Cerebellar nuclear complex (tissue), 1 donor: Measurements from ENCODE around the gene NCOA4.
"Not testable (repeated sequence)": the region's sequence is repeated elsewhere in the genome, so short reads cannot be mapped to it uniquely, and the experiment has no call there.

ENCODE experiments used
- DNase-seq, 2 experiments: peaks; one replicate each; lab custom pipeline; 2025; lab: John Stamatoyannopoulos, UW

The NCOA4 gene

GRCh38 chr10:46019569-46020343 lies 10.7 kb downstream of the NCOA4 start:
- no peak for DNase-seq

DNA sequence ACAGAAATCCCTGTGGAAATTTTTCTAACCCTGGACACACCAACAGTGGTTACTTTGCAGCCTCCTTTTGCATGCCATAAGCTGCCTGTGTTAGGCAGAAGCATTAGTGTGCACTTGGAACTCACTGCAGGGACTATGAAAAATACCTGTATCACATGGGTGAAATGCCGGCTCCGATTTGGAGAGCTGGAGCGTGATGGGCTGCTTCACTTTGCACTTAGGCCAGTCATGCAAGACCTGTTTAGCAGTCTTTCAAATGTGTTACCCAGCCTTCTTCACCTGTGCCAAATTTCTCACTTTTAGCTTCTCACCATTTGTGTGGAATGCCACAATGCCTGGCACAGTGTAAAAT lies 11.3 kb downstream of the NCOA4 start:
- no peak for DNase-seq

GRCh38 chr10:46018453-46019176 lies 11.8 kb downstream of the NCOA4 start:
- DNase-seq: no peak

- DNase-seq: no peak
These were observed 12.7 kb downstream of the NCOA4 start for GRCh38 chr10:46017733-46018132.

GRCh38 chr10:46016811-46017210 lies 13.6 kb downstream of the NCOA4 start:
- no peak for DNase-seq

GRCh38 chr10:46016190-46016589 lies 14.2 kb downstream of the NCOA4 start:
- no peak for DNase-seq

- no peak for DNase-seq
These were observed 15.6 kb downstream of the NCOA4 start for GRCh38 chr10:46014683-46015405.

DNA sequence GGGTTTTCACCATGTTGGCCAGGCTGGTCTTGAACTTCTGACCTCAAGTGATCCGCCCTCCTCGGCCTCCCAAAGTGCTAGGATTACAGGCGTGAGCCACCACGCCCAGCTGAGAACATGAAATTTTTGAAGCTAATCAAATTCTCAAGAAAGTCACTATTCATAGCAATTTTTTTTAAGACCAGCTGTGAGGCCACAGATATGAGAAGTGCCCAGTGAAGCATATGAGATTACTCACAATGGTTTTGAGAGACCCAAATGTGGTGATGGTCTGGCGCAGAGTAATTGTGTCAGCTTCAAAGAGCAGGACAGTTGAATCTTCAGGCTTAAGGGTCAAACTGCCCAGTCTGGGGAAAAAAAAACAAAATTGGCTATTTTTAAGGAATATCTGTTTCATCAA lies 16.2 kb downstream of the NCOA4 start:
- no peak for DNase-seq

DNA sequence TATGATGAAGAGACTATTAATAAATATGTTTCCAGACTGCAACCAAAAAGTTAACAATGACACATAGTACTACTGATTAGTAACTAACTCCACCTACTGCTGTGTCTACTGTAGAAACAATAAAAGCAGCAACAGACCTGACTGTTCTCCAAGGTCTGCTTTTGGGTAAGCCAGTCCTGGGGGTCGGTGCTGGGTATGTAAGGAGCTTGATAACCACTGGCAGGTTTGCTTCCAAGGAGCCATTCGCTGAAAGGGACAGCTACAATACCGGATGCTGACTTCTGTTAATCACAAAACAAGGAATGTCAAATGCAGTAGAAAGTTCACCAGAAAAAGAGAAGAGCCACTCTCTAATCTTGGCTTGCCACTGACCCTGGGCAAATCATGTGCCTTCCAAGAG lies 17.7 kb downstream of the NCOA4 start:
- DNase-seq: no peak

GRCh38 chr10:46006219-46006618 lies 24.2 kb downstream of the NCOA4 start:
- DNase-seq: no peak

DNA sequence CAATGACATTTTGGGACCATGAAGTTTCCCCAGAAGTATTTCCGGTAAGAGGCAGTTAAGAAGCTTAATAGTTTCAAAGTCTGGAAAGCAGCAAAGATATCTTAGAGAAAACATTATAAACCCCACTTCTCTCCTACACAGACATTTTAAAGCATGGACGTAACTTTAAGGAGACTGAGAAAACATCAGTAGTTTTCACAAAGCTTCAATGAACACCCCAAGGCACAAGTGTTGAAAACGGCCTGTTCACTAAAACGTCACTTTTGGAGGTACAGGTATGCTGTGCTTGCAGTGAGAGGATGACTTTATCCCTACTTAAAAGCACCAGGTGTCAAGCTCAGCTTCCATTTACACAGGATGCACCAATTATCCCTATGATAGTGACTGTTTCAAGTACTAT lies 25.0 kb downstream of the NCOA4 start:
- DNase-seq: no peak

DNA sequence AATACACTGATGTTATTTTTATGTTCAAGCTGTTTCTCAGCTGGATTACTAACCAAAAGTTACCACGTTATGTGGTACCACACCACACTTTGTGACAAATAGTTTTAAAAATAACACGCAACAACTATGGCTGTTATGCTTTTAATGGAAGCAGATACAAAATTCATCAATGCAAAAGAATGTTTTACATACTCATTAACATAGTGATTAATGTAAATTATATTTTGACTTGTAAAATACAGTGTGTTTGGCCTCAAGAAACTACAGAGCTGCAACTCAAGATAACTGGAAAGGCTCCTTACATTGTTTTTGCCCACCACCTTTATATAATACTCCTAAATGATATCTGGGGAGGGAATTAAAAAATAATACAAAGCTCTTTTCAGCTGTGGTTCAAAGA lies 25.5 kb downstream of the NCOA4 start:
- no peak for DNase-seq

DNA sequence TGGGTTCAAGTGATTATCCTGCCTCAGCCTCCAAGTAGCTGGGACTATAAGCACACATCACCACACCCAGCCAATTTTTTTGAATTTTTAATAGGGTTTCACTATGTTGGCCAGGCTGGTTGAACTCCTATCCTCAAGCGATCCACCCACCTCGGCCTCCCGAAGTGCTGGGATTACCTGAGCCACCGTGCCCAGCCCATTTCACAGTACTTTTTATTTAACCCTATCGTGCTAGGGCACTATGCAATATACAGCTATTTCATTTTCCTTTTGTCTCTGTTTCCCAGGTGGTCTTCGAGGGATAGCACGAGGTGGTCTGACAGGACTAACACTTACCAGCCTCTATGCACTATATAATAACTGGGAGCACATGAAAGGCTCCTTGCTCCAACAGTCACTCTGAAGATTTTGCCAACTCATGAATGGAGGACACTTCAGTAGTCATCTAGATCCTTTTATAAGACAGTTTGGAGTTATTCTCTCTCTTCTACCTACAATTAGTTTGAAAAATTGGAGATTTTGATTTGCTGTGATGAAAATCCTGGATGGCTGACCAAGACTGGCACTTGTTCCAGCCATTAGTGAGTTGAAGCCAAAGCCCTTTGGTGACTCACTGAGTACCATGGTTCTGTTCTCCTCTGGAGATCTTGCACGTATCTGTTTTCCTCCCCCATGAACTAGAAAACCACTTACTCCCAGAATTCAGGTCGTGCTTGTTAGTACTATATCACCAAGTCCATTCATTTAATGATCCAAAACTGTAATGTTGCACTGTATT lies 27.3 kb downstream of the NCOA4 start:
- no peak for DNase-seq

- DNase-seq: not testable (repeated sequence)
These were observed 28.2 kb downstream of the NCOA4 start for GRCh38 chr10:46002189-46002687.

GRCh38 chr10:46001187-46001756 lies 29.2 kb downstream of the NCOA4 start:
- DNase-seq: no peak

DNA sequence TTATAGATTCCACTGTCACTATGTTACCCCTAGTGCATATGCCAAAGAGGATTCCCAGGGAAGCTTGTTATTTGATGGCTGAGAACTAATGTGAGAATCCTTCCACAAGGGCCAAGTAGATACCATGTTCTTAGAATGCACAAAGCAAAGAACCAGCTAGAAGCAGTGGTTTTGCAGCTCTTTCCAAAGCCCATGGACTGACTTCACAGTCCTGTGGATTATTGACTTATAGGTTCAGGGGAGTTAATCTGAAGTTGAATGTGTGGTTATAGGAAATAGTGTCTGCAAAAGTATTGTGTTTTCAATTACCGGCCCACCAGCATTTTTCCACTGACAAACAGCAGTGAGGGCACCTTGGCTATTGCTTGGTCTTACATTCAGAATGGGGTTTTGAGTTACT lies 29.9 kb downstream of the NCOA4 start:
- no peak for DNase-seq

GRCh38 chr10:45999955-46000354 lies 30.5 kb downstream of the NCOA4 start:
- DNase-seq: not testable (repeated sequence)

- no peak for DNase-seq
These were observed 32.2 kb downstream of the NCOA4 start for GRCh38 chr10:45997994-45998763.

- no peak for DNase-seq
These were observed 32.9 kb downstream of the NCOA4 start for GRCh38 chr10:45997557-45997956.

DNA sequence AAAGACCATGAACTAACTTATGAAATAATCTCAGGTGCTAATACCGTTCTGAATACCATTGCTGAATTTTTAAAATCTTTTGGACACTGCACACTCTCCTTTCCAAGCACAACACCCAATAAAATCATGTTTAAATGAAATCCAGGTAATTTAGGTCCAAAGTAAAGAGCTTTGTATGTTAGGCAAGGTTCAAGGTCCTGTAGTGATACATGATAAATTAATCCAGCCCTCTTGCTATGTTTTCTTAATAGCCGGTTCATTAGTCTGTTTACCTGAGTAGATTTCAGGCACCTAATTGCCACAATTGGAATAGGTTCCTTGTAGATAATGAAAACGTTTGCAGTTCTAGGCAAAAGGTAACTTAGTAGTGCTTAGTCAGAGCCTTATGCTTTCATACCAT lies 44.8 kb downstream of the NCOA4 start:
- DNase-seq: not testable (repeated sequence)

DNA sequence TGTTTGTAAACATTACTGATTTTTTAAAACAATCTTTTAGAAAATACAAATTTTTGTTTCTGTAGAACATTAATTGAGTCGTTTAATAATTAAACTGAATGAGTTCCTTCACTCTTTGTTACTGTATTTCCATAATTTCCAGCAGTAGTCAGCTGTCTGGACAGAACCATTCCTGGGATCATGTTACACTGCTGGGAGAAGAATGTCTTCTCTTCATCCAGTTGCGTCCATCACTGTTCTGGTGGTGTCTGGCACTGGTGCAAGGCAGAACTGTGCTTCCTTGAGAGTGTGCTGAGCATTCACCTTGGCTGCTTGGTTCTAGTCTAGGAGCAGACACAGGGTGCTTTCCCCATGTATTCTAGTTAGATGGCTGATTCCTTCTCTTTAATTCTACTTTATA lies 46.0 kb downstream of the NCOA4 start:
- DNase-seq: not testable (repeated sequence)
